Measurements from ENCODE around the gene TRIM21.
"Not testable (repeated sequence)": the region's sequence is repeated elsewhere in the genome, so short reads cannot be mapped to it uniquely, and the experiment has no call there.

Gene TRIM21

DNA sequence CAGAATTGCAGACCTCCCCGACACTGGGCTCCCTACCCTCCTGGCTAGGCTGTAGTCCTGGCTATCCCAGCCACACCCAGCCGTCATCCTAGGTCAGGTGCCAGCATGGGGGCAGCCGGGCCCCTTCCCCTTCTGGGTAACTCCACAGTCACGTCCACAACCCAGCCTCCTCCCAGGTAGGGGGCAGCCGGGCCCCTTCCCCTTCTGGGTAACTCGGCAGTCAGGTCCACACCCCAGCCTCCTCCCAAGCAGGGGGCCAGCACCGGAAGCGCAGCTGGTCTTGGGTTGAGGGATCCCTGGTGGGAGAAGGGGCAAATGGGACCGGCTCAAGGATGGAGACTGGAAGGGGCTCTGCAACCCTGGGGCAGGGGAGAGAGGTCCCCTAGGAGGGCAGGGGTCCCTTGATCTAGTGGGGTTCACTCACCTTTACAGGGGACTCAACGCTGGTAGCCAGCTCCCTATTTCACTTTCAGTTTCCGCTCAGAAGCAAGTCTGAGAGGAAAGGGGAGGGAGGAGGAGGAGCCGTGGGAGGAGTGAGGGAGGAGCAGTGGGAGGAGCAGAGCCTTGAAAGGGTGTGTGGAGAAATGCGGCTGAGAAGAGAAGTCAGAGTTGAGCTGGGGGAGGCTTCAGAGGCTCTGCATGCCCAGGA is at the start of gene TRIM21:
TSS of gene TRIM21 (minus strand) at position 494 of the 649 bp plus-strand sequence. CDS start 3,293 bp downstream, outside the sequence.
- peak; percentile 73 for DNase-seq (ENCODE audit: low read depth)

DNA sequence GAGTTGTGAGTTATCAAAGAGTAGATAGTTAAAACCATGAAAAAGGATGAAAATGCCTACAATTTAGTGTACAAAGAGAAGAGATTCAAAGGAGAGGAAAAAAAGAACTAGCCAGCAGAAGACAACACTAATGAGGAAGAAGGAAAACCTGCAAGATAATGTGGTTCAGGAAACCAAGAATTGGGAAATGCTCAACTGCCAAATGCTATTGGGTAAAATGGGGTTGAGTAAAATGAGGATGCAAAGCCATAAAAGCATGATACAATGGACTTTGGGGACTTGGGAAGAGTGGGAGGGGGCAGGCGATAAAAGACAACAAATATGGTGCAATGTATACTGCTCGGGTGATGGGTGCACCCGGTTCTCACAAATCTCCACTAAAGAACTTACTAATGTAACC is 48.0 kb upstream of the TRIM21 start:
- DNase-seq (ENCODE audit: low read depth): no peak

DNA sequence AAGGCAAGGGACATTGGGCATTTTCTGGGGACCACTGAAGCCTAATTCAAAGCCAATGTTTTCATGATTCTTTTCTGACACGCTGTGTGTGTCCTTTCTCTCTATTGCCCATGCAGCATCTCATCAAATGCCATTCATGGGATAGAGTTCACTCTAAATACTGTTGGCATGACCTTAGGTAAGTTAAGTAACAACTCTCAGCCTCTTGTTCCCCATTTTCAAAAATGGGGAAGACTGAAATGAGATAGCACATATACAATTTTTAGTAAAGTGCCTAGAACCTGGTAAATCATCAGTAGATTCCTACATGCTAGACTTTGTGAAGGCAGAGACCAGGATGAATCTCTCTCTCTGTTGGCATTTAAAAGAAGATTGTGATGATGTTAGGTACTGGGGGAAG is 42.9 kb upstream of the TRIM21 start:
- no peak for DNase-seq (ENCODE audit: low read depth)

DNA sequence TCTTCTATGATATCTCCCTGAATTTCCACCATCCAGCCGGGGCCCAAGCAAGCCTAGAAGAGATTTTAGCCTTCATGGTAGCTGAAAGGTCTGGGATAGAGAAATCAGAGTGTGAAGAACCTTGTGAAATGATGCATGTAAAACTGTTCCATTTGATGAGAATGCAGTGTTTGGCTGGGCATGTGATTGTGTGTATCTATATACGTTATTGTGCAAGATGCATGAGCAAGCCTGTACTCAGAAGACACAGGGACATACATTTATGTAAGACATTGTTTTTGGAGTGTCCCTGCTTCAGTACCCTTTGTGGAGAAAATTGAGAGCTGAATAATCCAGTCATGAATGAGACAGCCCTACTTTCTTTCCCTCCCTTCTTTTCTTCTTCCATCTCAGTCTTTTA is 40.4 kb upstream of the TRIM21 start:
- no peak for DNase-seq (ENCODE audit: low read depth)

DNA sequence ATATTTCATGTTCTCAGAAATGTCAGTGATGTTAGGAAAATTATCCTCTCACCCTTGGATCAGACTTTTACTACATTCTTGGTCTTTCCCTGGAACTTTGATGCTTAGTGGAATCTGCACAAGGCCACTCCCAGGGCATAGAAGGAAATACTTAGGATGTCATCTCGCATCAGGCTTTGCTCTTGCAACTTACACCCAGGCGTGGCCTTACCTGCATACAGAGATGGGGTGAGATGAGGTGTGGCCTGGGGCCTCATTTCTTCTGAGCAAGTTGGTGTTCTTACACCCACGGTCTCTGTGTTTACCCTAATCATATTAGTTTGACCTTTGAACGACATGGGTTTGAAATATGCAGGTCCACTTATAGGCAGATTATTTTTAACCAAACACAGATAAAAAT is 36.5 kb upstream of the TRIM21 start:
- no peak for DNase-seq (ENCODE audit: low read depth)

DNA sequence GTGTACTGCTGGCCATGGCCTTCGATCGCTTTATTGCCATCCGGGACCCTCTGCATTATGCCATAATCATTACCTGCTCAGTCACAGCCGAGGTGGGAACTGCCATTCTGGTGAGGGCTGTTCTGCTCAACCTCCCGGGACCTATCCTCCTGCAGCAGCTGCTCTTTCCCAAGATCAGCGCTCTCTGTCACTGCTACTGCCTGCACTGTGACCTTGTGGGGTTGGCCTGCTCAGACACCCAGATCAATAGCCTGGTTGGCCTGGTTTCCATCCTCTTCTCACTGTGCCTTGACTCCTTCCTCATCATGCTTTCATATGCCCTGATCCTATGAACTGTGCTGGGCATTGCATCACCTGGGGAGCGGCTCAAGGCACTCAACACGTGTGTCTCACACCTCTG is 24.9 kb upstream of the TRIM21 start:
- no peak for DNase-seq (ENCODE audit: low read depth)

DNA sequence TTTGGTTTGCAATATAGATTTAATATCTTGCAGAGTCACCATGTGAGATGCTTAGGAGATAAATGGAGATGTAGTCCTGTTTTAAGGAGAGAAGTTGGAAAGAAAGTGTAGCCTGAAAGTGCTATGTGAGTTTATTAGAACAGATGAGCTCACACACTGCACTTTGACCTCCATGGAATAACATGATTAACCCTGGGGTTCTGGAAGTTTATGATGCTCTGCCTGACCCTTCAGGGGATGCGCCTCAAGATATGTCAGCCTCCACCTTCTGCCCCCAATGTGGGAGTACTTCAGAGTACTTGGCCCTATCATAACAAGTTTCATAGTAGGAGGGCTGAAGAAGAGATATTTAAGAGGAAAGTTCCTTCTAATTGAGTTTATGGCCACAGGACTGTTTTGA is 23.3 kb upstream of the TRIM21 start:
- no peak for DNase-seq (ENCODE audit: low read depth)

DNA sequence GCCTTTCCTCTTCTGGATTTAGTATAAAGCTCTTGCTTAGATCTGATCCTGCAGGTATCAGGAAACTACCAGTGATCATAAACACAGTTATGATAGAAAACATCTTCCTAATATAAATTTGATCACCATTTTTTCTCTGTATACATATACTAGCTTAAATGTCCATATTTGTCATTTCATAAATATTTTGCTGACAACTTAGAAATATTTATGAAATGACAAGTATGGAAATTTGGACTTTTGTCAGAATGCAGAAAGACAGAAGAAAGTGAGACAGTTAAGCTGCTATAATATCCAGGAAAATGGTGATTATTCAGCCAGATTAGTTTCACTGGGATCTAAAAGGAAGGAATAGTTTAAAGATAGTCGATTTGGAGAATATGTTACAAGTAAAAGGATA is 22.8 kb upstream of the TRIM21 start:
- DNase-seq (ENCODE audit: low read depth): no peak

DNA sequence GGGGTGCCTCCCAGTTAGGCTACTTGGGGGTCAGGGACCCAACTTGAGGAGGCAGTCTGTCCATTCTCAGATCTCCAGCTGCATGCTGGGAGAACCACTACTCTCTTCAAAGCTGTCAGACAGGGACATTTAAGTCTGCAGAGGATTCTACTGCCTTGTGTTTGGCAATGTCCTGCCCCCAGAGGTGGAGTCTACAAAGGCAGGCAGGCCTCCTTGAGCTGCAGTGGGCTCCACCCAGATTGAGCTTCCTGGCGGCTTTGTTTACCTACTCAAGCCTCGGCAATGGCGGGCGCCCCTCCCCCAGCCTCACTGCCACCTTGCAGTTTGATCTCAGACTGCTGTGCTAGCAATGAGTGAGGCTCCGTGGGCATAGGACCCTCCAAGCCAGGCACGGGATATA is 12.7 kb upstream of the TRIM21 start:
- DNase-seq (ENCODE audit: low read depth): not testable (repeated sequence)

DNA sequence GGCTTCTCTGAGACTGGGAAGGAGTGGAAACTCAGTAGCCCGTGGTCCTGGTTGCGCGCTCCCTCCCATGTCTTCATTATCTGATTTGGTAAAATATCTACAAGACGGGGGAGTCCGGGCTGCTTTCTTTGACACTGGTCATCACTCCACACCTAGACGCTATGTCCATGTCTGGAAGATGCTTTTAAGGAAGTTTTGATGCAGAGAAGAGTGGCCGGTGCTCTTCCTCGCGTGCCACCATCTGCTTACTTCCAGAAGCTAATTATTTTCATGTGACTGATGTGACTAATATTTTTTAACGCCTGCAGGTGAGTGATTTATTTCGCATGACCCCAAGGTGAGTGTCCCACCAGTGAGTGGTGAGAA is 339 bp upstream of the TRIM21 start:
- no peak for DNase-seq (ENCODE audit: low read depth)

DNA sequence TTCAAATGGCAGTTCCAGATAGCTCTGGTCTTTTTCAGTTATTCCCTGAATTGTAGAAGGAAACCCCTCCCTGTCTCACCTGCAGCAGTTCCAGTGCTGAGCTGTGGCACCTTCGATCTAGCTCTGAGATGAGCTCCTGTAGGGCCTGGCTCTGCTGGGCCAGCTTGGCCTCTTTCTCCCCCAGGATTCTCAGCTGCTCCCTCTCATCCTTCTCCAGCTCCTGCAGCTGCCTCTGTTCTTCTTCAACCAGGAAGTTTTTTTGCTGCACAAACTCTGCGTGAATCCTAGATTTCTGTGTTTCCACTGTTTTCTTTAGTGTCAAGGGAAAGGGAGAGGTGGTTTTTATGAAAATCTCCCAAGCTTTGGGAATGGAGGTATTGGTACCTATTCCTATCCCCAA is 5.3 kb downstream of the TRIM21 start:
- DNase-seq (ENCODE audit: low read depth): no peak

DNA sequence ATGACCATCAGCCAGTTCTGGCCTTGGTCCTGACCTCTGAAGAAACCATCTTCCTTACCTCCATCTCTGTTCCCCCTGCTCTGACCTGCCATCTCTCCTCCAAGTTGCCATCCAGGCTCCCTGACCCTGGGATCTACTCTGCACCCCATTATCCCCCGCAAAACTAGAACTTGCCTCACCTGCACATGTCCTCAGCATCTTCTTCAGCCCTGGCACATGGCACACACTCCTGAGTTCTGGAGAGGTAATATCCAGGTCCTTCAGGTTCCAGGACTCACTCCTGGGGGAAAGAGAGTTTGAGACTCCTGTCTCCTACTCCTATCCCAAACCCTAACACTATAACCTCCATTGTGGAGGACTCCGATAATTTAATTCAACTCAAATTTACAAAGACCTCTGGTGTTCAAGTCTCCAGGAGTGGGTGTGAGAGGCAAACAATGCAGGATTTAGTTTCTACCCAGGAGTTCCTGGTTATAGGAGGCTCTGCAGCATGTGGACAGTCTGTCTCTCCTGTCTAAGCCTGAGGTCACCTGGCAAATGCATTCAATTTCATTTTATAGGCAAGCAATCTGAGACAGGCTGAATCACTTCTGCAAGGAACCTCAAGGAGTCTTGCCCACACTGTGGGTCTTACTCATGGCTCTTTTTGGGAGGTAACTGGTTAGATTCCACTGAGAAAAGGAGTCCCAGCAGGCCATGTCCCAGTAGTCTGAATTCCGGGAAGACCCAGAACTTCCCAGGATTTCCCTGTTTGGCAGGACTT is 7.3 kb downstream of the TRIM21 start:
- no peak for DNase-seq (ENCODE audit: low read depth)

DNA sequence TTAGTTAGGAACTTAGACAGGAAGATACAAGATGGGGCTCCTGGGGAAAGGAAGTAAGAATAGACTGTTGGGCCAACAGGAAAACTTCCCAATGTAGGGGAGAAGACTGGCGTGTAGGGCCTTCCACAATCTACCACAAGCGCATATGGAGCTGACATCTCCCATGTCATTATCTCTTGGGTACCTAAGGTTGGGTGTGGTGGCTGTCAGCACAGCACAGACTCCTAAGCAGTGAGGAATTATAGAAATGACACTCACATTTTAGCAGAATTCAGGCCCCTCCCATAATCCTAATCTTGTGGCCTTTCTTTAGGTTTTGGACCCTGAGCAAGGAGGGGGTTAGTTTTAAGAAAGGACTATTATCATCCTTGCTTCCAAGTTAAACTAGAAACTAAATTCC is 11.6 kb downstream of the TRIM21 start:
- DNase-seq (ENCODE audit: low read depth): no peak

DNA sequence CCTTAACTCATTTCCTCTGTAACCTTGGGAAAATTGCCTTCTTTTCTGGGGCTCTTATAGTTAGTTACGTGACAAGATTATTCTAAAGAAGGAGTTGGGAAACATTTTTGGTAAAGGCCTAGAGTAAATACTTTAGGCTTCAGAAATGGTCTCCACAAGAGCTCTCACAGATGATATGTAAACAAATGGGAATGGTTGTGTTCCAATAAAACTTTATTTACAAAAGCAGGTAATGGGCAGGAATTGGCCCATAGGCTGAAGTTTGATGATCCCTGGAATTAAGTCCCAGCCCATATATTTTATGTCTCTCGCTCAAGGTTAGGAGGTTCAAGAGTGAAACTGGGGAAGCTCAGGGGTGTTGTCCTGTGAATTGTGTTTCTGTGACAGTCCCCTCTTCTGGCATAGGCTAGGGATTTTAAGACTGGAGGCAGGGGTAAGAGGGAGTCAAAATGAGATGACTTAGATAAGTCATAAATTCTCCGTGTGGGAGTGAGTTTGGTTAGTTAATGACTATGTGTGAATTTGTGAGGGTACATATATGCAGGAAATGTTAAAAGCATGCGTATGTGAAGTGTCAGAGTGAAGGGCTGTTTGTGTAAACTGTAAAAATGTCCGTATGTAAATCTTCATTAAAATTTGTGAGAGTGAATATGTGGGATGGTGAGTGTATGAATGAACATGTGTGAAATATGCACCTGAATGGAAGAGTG is 17.9 kb downstream of the TRIM21 start:
- no peak for DNase-seq (ENCODE audit: low read depth)

DNA sequence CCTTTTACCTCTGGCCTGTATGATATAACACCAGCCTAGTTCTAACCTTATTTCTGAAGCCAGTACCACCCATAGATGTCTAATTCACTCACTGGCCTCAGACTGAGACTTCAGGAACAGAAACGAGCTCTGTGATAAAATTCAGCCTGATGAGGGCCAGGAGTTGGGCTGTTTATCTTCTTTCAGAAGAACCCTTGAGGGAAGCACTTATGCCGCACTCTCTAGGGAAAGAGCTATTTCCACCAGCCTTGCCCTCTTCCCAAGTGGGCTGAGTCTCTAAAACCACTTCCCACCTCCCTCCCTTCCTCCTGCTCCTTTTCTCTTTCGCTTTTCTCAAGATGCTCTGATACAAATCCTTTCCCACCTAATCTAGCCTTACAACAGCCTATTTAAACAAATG is 23.3 kb downstream of the TRIM21 start:
- no peak for DNase-seq (ENCODE audit: low read depth)

DNA sequence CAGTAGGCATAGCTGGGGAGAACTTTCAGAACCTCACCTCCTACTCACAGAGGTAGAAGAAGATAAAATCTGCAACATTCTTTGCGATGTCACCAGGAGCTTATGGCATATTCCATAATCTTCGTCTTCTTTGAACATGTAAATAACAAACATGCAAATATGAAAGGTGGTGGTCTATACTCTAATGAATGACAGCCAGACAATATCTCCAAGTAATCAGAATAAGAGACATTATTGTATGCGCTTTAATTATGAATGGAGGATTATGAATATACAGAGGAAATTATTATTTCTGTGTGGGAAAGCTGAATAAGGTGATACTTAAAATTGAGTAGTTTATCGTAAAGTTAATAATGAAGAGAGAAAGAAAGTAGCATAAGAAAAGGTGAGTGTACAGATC is 25.2 kb downstream of the TRIM21 start, which contains the start of gene OR52B4:
TSS of gene OR52B4 (minus strand) at position 101 of the 400 bp plus-strand sequence. CDS start at position 10, 91 bp downstream.
- DNase-seq (ENCODE audit: low read depth): no peak

DNA sequence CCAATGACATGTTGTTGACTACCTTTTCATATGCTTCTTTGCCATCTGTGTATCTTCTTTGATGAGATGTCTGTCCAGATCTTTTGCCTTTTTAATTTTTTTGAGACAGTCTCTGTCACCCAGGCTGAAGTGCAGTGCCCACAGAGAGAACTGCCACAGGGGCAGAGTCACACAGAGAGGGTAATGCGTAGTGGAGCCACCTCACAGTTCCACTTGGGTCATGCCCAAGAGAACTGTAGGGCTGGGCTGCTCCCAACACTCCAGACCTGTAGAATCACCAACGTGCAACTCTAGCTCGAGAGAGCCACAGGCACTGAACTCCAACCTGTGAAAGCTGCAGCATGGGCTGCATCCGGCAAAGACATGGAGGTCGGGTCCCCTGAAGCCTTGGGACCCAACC is 45.4 kb downstream of the TRIM21 start:
- not testable (repeated sequence) for DNase-seq (ENCODE audit: low read depth)

DNA sequence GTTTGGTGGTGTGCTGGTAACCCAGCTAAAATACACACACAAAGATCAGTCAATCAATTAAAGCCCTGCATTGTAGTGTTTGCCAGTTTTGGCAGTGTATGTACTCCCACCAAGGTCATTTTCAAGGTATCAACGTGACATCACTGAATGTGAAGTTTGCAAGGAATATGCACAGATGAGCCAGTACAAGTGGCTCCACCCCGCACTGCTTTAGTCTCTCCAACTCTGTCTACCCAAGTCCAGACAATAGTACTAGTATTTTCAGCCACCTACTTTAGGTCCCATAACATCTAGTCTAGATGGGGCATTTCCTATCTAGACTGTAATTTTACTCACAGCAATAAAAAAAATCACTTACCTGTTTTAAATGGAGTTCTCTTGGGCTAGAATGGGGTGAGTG is 48.1 kb downstream of the TRIM21 start:
- not testable (repeated sequence) for DNase-seq (ENCODE audit: low read depth)

Data from activated T-helper 1 cell treated with Interleukin-2 at 50 U/mL for 16 hours (primary cell).